HEK293 (cell line): ENCODE measurements around the gene IGF2R.

Experiments used
- CTCF ChIA-PET: fragments of 350-600 bp; formaldehyde crosslinking; extraction: SDS; loops from one replicate; lab custom pipeline; 2021; ENCODE audit warnings: antibody characterized with exemption; lab: Yijun Ruan, JAX
- POLR2A ChIA-PET: fragments of 300-600 bp; formaldehyde crosslinking; extraction: SDS; loops from one replicate; lab custom pipeline; 2020; ENCODE audit warnings: antibody characterized with exemption, inconsistent platforms; lab: Yijun Ruan, JAX
- H3K27ac ChIP-seq: fragments of 200-500 bp; sonication (Bioruptor generic); 2 replicates; pipeline ENCODE4 v1.5.1; 2014; ENCODE audit warnings: low read depth, low read length, control low read depth, inconsistent platforms; ENCODE audit errors: extremely low read depth
- H3K36me3 ChIP-seq, 2 experiments: fragments of 200-500 bp in 1 of 2; sonication (Bioruptor generic) in 1 of 2; 1 replicate in 1 of 2; 2 replicates in 1 of 2; pipeline ENCODE4 v1.5.1; 2014 to 2017; ENCODE audit warnings: inconsistent platforms in 2 of 2, low read length in 2 of 2; ENCODE audit not compliant: control insufficient read depth in 2 of 2, insufficient read depth in 1 of 2
- H3K4me1 ChIP-seq: fragments of 200-500 bp; sonication (Bioruptor generic); 2 replicates; pipeline ENCODE4 v1.5.1; 2014; ENCODE audit warnings: mild to moderate bottlenecking, low read length, inconsistent platforms; ENCODE audit not compliant: control insufficient read depth, insufficient read depth
- H3K4me3 ChIP-seq: 2 replicates; pipeline ENCODE4 v1.5.1; 2011; ENCODE audit warnings: low read depth, mild to moderate bottlenecking, control low read depth, low read length, moderate library complexity
- H3K9me3 ChIP-seq: fragments of 200-500 bp; sonication (Bioruptor generic); 2 replicates; pipeline ENCODE4 v1.5.1; 2014; ENCODE audit warnings: low read depth, low read length, inconsistent platforms; ENCODE audit not compliant: control insufficient read depth, insufficient read depth
- AEBP2 ChIP-seq: fragments of 450-650 bp; formaldehyde crosslinking; IDR thresholded peaks from 2 replicates; pipeline ENCODE4 v1.5.1; 2016; ENCODE audit warnings: missing biosample characterization, missing genetic modification characterization, borderline replicate concordance
- GFI1B ChIP-seq: fragments of 450-650 bp; formaldehyde crosslinking; IDR thresholded peaks from 2 replicates; pipeline ENCODE4 v1.5.1; 2016; ENCODE audit warnings: missing biosample characterization, missing genetic modification characterization
- SCRT1 ChIP-seq: fragments of 450-650 bp; formaldehyde crosslinking; IDR thresholded peaks from 2 replicates; pipeline ENCODE4 v1.5.1; 2016; ENCODE audit warnings: missing biosample characterization, missing genetic modification characterization, borderline replicate concordance
- TRIM28 ChIP-seq: IDR thresholded peaks from 2 replicates; pipeline ENCODE4 v1.6.1; 2011; ENCODE audit warnings: low read length, control low read depth, borderline replicate concordance
- ZBTB20 ChIP-seq: fragments of 450-650 bp; formaldehyde crosslinking; IDR thresholded peaks from 2 replicates; pipeline ENCODE4 v1.5.1; 2016; ENCODE audit warnings: missing biosample characterization, missing genetic modification characterization
- ZFHX2 ChIP-seq: fragments of 450-650 bp; formaldehyde crosslinking; conservative IDR thresholded peaks from 2 replicates; pipeline ENCODE4 v1.5.1; 2016; ENCODE audit warnings: missing biosample characterization, missing genetic modification characterization
- ZFP41 ChIP-seq: fragments of 450-650 bp; formaldehyde crosslinking; IDR thresholded peaks from 2 replicates; pipeline ENCODE4 v1.5.1; 2016; ENCODE audit warnings: missing biosample characterization, missing genetic modification characterization, borderline replicate concordance
- ZNF132 ChIP-seq: fragments of 450-650 bp; formaldehyde crosslinking; IDR thresholded peaks from 2 replicates; pipeline ENCODE4 v1.5.1; 2017; ENCODE audit warnings: missing biosample characterization, missing genetic modification characterization, borderline replicate concordance
- ZNF302 ChIP-seq: fragments of 450-650 bp; formaldehyde crosslinking; IDR thresholded peaks from 2 replicates; pipeline ENCODE4 v1.5.1; 2016; ENCODE audit warnings: missing biosample characterization, missing genetic modification characterization, low read depth
- ZNF324 ChIP-seq: fragments of 450-650 bp; formaldehyde crosslinking; IDR thresholded peaks from 2 replicates; pipeline ENCODE4 v1.5.1; 2016; ENCODE audit warnings: missing biosample characterization, missing genetic modification characterization
- ZNF335 ChIP-seq: fragments of 450-650 bp; formaldehyde crosslinking; conservative IDR thresholded peaks from 2 replicates; pipeline ENCODE4 v1.5.1; 2016; ENCODE audit warnings: missing biosample characterization, missing genetic modification characterization
- ZNF350 ChIP-seq: fragments of 450-650 bp; formaldehyde crosslinking; IDR thresholded peaks from 2 replicates; pipeline ENCODE4 v1.5.0; 2017; ENCODE audit warnings: missing biosample characterization, mild to moderate bottlenecking, missing genetic modification characterization
- ZNF571 ChIP-seq: fragments of 450-650 bp; formaldehyde crosslinking; IDR thresholded peaks from 2 replicates; pipeline ENCODE4 v1.5.0; 2017; ENCODE audit warnings: missing biosample characterization, missing genetic modification characterization
- TF ChIP-seq, protein P1 (sequence below): fragments of 450-650 bp; formaldehyde crosslinking; IDR thresholded peaks from 2 replicates; pipeline ENCODE4 v1.5.1; 2017; ENCODE audit warnings: missing biosample characterization, missing genetic modification characterization
- TF ChIP-seq, protein P2 (sequence below): fragments of 450-650 bp; formaldehyde crosslinking; IDR thresholded peaks from 2 replicates; pipeline ENCODE4 v1.5.1; 2017; ENCODE audit warnings: missing biosample characterization, missing genetic modification characterization

IGF2R gene

DNA sequence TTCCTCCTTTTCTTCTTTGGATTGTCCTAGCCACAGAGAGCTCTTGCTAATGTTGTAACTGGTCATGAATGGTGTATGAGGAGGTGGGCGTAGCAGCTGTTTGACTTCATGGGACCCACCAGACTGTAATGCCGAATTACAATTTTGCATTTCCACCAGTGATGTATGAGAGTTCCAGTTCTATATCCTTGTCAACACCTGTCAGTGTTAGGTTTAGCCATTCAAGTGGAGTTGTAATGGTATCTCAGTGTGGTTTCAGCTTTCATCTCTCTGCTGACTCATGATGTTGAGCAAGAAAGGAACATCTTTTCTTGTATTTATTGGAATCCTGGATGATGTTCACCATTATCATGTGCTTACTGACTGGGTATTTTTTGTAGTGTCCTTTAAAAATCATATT, 5.1 kb downstream of the IGF2R start (continued):
- TF ChIP-seq, protein P1, sequence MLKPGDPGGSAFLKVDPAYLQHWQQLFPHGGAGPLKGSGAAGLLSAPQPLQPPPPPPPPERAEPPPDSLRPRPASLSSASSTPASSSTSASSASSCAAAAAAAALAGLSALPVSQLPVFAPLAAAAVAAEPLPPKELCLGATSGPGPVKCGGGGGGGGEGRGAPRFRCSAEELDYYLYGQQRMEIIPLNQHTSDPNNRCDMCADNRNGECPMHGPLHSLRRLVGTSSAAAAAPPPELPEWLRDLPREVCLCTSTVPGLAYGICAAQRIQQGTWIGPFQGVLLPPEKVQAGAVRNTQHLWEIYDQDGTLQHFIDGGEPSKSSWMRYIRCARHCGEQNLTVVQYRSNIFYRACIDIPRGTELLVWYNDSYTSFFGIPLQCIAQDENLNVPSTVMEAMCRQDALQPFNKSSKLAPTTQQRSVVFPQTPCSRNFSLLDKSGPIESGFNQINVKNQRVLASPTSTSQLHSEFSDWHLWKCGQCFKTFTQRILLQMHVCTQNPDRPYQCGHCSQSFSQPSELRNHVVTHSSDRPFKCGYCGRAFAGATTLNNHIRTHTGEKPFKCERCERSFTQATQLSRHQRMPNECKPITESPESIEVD (tag by site-specific recombination) = peak; percentile 53; the same call in 1 of the 2 replicates
- TF ChIP-seq ZBTB20 = 0 out of 2 replicates have a peak, but pooled peaks have one; percentile 28
- no peak for TF ChIP-seq ZFHX2 (tag by site-specific recombination)

DNA sequence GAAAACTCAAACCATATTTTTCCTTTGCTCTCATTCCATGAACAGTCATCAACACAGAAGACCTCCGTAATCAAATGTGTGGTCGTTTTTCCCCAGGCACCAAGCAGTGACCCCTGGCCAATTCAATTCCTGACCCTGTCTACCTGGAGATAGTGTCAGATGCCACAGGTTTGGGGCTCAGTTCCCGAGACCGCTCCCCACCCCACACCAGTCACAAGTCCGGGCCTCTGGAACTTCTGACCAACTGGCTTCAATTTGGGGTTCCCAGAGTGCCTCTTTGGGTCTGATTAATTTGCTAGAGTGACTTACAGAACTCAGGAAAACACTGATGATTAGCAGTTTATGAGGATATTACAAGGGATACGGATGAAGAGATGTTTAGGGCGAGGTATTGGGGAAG, 6.0 kb downstream of the IGF2R start:
- H3K9me3 ChIP-seq = no peaks in the 10 kb centered on the region
- no peaks in the 10 kb centered on the region for H3K36me3 ChIP-seq
- H3K4me1 ChIP-seq = peaks cover 19% of the 10 kb centered on the region
- no peak for TF ChIP-seq ZNF302
- no peak for TF ChIP-seq ZNF571
- TF ChIP-seq GFI1B = no peak
- TF ChIP-seq, all 188 proteins: peak for 0
- ChIA-PET POLR2A (no interaction called here), CTCF (no interaction called here)
- Histone ChIP-seq H3K4me3 (no peak overlapping the region), H3K27ac (no peak overlapping the region)

DNA sequence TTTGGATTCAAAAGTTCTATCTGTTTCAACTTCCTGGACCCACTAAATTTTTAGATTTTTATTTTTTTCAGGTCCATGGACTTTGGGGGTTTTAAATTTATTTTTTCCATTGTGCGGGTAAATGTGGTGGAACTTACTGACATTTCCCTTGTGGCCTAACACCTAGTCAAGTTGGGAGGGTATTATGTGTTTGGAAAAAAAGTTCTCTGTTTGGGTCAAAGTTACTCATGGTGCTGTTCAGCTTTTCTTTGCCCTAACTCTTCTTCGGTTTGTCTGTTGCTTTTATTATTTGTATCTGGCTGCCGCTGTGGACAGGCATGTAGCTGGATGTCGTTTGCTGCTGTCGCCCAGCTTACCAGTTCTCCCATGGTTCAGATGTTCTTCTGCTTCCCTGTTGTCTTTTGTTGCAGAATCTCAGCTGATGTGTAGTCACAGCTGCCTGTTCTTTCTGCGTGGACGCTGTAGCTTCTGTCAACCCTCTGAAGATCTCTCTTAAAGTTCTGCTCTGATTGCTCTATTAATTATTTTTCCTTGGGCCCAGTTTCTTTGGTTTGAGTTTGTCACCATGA, 7.9 kb downstream of the IGF2R start:
- ChIA-PET CTCF (interaction anchor here (0.7 to 0.8 kb wide), 2 partner anchors 24 to 56 kb away, joined by 3 to 4 read pairs; no protein-coding TSS in a partner anchor), POLR2A (interaction anchor here (0.5 to 0.7 kb wide), 2 partner anchors 65 to 284 kb away, joined by 3 to 4 read pairs; partner anchors contain the start of gene SOD2)
- TF ChIP-seq, protein P2, sequence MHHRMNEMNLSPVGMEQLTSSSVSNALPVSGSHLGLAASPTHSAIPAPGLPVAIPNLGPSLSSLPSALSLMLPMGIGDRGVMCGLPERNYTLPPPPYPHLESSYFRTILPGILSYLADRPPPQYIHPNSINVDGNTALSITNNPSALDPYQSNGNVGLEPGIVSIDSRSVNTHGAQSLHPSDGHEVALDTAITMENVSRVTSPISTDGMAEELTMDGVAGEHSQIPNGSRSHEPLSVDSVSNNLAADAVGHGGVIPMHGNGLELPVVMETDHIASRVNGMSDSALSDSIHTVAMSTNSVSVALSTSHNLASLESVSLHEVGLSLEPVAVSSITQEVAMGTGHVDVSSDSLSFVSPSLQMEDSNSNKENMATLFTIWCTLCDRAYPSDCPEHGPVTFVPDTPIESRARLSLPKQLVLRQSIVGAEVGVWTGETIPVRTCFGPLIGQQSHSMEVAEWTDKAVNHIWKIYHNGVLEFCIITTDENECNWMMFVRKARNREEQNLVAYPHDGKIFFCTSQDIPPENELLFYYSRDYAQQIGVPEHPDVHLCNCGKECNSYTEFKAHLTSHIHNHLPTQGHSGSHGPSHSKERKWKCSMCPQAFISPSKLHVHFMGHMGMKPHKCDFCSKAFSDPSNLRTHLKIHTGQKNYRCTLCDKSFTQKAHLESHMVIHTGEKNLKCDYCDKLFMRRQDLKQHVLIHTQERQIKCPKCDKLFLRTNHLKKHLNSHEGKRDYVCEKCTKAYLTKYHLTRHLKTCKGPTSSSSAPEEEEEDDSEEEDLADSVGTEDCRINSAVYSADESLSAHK (tag by site-specific recombination) = no peak
- TF ChIP-seq SCRT1 (tag by site-specific recombination) = no peak
- TF ChIP-seq ZNF350 (tag by site-specific recombination) = no peak
- TF ChIP-seq TRIM28 = no peak
- no peak for TF ChIP-seq ZNF335
- no peak for TF ChIP-seq ZNF324 (tag by site-specific recombination)
- TF ChIP-seq ZFP41 (tag by site-specific recombination) = no peak
- no peak for TF ChIP-seq AEBP2
- no peak for TF ChIP-seq ZNF132 (tag by site-specific recombination)
- Histone ChIP-seq H3K4me1 (peaks cover 19% of the 10 kb centered on the region), H3K9me3 (no peaks in the 10 kb centered on the region), H3K4me3 (no peak overlapping the region), H3K36me3 (no peaks in the 10 kb centered on the region), H3K27ac (no peak overlapping the region)
